Right kidney (tissue), 1 donor: ENCODE results near the gene RAD51B.

Source experiments
- DNase-seq: peaks from one replicate; pipeline ENCODE4 v3.0.0-alpha.2; 2016

RAD51B gene

DNA sequence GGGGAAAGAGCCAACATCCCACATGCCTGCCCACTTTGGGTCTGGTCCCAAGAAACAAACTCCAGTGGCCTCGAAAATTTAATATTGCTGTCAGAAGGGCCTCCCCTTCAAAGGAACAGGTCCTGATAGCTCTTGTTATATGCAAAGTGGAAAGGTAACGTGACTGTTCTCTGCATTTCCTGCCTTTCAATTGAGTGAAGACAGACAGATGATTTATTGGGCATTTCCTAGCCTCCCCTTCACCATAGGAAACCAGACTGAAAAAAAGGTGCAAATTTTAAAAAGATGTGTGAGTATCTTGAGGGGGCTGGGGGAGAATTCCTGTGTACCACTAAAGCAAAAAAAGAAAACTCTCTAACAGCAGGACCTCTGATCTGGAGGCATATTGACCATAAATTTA is 738.1 kb downstream of the RAD51B start:
- DNase-seq = no peak

DNA sequence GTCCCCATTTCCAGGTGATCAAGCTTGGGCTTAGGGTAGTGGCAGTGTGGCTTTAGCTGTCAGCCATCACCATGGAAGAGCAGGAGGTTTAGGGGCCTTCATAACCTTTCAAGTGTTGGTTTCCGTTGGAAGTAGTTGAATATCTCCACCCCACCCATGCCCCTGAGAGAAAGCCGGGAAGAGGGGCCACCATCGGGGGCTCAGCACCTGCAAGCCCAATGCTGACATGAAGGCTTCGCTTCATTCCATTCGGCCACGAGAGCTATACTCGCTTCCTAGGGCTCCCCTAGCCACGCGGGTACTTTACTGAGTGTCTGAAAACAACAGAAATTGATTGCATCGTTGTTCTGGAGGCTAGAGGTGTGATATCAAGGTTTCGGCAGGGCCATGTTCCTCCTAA is 738.5 kb downstream of the RAD51B start:
- DNase-seq = no peak

DNA sequence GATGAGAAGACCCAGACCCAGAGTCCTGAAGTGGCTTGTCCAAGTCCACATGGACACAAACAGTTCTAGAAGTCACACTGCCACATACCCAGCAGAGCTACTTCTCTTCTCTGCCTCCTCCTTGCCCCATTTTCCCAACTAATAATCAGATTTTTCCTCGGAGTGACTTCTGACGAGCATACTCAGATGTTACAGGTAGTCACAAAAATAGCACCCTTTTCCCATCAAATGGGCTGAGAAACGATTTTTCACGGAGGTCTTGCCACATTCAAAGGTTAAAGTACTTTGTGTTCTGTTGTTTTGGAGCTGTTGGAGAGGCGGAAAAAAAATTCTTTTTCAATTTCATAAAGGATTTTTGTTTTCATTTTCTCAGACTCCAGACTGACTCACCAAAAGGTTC is 740.4 kb downstream of the RAD51B start:
- no peak for DNase-seq

GRCh38 chr14:68561531-68562007 is 742.0 kb downstream of the RAD51B start:
- DNase-seq = no peak

- no peak for DNase-seq
These were observed 743.3 kb downstream of the RAD51B start for GRCh38 chr14:68562911-68563250.

- DNase-seq = peak; percentile 72
These were observed 743.9 kb downstream of the RAD51B start for GRCh38 chr14:68563251-68564131.

DNA sequence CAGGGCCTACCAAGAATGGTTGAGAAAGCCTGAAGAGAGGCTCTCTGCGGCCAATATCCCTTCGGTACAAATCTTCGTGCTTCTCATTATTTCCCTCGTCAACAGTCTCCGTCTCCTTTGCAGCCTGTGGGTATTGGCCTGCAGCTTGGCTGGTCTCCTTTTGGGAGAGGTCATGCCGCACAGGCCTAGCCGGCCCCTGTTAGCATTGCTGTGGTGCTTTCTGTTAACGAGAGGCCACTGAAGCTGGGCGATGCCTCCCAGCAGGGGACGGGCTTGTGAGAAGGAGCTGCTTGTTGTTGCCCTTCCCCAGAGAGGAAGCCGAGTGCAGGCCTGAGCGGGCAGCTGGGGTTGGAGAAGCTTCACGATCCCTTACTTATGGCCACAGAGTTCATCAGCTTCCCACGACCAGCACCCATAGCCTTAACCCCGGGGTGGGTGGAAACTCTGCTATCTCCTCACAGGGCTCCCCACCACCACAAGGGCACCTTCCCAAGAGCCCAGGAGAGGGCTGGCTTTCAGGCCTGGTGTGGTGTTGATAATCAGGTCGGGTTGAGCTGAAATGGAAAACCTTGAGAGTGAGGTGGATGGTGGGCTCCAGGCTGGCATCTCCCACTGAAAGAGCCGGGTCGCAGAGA is 744.7 kb downstream of the RAD51B start:
- DNase-seq = no peak

DNA sequence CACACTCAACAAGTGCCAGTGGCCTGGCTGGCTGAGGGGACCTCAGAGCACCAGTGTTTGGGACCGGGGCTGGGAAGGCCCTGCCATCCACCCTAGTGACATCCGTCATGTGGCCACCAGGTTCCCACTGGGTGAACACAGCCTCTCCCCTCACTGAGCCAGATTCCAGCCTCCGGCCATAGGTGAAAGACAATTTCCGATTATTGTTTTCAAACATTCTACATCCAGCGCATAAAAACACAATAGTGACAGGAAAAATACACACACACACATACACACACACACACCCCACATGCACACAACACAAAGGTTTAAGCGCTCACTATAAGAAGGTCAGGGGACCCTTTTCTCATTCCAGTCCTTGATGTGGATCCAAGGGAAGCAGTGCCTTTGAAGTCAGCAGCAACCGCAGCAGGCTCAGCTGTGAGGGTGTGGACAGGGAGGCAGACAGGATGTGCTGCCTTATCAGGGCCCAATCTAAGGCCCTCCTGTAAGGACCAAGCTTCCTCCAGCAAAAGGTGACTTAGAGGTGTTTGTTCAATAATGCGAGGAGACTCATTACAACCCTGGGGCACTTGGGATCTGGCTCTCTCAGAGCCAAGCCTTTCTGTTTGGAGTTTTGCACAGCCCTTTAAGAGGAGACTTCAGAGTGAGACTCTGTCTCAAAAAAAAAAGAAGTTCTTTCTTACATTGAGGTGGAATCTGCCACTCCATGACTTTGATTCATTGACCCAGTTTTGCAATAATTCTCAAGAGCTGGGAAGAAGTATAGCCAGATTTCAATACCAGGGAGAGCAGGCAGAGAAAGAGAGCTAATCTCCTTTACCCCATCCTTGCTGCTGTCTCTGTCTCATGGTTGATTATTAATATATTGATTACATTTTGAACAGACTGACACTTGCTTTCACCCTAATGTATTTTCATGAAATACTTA is 745.5 kb downstream of the RAD51B start:
- DNase-seq = no peak

GRCh38 chr14:68566075-68566474 is 746.5 kb downstream of the RAD51B start:
- no peak for DNase-seq

DNA sequence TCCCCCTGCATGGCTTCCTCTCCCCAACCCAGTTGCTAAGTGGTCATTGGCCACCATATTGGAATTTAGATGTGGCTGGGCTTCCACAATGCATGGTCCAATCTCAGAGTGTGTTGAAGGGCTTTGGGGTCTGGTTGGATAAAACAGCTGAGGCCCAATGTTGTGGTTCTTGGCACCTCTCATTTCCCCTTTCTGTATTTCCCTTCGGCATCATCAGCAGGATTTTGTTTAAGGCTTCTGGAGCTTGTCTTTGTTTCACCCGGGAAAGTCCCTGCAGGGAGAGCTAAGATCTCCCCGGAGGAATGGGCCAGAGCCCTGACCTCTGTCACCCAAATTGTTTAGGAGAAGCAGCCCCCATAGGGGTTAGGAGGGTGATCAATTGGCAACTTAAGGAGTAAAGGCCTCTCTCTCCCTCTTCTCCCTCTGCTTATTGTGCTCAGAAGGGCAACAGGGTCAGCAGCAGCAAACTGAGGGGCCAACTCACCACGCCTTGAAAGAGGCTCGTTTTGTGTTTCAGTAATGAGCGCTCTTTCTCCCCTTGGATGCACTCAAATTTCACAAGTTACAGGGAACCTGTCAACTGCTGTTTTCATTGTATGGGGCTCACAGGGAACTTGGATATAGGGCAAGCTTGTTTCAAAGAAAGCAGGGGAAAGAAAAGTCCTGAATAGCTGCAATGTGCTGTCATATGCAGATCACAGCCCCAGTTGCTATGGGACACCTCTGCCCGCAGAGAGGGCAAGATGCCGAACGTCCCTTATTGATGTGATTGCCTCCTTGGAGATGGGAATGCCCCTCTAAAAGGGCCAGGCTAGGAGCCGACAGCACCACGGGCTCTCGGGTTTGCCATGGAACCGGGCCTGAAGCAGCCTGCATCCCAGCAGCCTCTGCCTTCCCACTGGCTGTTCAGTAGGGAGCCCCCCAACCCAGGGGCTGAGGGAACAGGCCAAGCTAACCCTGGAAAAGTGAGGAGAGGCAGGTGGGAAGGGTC is 749.6 kb downstream of the RAD51B start:
- DNase-seq = no peak

DNA sequence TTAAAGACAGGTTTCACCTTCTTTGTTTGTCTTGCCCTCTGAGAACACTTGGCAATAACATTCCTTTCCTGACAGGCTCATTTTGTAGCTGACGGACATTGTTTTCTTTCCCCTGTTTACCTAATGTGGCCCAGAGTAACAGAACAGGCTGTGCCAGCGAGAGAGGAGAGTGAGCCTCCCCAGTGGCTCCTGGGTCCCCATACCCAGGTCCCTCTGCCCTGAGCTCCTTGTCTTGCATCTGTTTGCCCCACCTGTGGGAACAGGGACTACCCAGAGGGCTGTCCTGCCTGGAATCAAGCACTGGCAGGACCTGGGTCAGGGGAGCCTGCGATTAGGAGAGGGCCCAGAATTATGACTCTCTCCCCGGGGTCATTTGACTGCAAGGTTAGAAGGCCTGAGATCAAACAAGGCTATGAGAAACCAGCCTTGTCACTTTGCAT is 750.4 kb downstream of the RAD51B start:
- DNase-seq = no peak

- no peak for DNase-seq
These were observed 751.6 kb downstream of the RAD51B start for GRCh38 chr14:68571114-68571591.

GRCh38 chr14:68571928-68572525 is 752.4 kb downstream of the RAD51B start:
- no peak for DNase-seq

DNA sequence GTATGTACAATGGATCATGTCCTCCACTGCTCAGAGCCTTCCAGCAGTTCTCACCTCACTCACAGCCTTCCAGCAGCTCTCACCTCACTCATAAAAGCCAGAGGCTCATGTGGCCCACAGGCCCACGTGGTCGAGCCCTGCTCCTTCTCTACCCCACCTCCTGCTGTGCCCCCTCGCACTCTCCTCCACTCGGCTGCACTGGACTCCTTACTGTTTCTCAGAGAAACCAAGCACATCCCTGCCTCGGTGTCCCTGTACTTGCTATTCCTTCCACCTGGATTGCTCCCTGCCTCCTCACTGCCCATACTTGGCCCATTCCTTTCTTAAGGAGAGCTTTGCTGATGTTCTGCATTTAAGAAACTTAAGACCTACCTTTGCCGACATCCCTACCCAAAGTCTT is 753.5 kb downstream of the RAD51B start:
- no peak for DNase-seq

- DNase-seq = no peak
These were observed 754.1 kb downstream of the RAD51B start for GRCh38 chr14:68573722-68574121.

DNA sequence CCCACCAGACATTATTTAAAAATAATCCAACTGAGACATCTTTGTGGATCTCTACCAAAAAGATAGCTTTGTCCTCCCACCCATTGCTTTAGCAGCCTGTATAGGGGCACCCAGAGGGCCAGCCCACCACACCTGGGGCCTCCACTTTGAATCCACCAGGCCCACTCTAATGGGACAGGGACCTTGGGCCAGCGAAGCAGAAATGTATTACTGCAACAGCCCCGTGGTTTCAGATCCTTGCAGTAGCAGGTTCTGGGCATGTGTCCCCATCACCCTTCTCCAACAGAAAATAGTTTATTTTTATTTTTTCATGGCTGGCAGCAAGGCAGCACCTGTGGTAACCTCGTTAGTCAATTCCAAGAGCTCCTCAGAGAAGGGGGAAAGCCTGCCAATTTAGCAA is 754.9 kb downstream of the RAD51B start:
- DNase-seq = no peak

DNA sequence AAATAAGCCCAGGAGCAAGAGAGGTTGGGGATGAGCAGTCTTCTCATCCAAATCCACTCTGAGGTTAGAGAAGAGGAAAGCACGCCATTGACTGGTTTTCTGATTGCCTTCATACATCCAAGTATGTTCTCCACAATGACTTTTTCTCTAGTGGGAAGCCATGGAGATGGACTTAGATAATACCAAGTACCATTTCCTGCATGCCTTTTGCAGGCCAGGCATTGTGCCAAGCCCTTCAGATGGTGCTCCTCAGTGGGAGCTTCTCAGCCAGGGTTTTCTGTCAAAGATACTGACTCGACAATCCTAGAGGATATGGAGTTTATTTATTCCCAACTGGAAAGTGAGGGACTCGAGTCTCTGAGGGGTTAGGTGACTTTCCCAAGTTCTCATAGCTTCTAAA is 755.3 kb downstream of the RAD51B start:
- no peak for DNase-seq

DNA sequence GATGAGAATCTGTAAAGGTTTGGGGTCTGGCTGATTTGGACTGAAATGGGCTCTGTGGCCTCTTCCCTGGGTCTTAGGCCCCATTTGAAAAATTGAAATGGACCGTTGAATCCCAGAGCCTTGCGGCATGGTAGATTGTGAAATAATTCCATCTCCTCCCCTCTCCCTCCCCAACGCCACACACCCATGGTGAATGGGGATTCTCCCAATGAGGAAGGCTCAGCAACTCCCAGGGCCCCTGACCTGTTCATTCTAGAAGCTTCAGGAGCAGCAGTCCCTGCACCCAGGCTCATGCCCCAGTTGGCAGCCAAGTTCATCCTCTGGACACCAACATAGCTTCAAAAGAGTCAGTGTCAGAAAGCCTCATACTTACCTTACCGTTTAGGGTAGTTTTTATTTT is 755.8 kb downstream of the RAD51B start:
- DNase-seq = no peak

DNA sequence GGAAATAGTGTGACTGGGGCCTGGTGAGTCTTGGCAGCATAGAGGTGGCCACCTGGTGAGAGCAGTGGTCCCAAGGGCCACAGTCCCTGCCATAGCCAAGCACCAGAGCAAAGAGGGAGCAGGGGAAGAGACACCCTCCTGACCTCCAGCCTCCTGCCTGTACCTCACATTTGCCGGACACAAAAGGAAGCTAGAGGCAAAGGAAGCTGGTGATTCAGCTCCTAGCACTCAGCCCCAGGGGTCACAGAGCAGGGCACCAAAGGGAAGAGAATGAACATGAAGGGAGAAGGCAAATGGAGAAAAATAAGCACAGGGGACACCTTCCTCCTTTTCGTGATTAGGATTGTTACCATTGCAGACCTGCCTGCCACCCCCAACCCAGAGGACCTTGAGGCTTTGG is 756.5 kb downstream of the RAD51B start:
- DNase-seq = no peak

- no peak for DNase-seq
These were observed 757.1 kb downstream of the RAD51B start for GRCh38 chr14:68576496-68577244.
